ENCODE results near the gene ARHGAP42.
A peak's percentile ranks its signal among the peaks of the same experiment; 100 is the strongest.
"Not testable (repeated sequence)": the region's sequence is repeated elsewhere in the genome, so short reads cannot be mapped to it uniquely, and the experiment has no call there.

ARHGAP42 gene, protein sequence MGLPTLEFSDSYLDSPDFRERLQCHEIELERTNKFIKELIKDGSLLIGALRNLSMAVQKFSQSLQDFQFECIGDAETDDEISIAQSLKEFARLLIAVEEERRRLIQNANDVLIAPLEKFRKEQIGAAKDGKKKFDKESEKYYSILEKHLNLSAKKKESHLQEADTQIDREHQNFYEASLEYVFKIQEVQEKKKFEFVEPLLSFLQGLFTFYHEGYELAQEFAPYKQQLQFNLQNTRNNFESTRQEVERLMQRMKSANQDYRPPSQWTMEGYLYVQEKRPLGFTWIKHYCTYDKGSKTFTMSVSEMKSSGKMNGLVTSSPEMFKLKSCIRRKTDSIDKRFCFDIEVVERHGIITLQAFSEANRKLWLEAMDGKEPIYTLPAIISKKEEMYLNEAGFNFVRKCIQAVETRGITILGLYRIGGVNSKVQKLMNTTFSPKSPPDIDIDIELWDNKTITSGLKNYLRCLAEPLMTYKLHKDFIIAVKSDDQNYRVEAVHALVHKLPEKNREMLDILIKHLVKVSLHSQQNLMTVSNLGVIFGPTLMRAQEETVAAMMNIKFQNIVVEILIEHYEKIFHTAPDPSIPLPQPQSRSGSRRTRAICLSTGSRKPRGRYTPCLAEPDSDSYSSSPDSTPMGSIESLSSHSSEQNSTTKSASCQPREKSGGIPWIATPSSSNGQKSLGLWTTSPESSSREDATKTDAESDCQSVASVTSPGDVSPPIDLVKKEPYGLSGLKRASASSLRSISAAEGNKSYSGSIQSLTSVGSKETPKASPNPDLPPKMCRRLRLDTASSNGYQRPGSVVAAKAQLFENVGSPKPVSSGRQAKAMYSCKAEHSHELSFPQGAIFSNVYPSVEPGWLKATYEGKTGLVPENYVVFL

GRCh38 chr11:100687054-100687629 lies at the start of gene ARHGAP42:
Gene ARHGAP42, plus strand, starts transcription at chr11:100687288. Its CDS starts 391 bp downstream, at chr11:100687679.
- peak in 1 of 2 donors; percentile 6 for DNase-seq (ENCODE audit: low read depth in 2 of 2)

DNA sequence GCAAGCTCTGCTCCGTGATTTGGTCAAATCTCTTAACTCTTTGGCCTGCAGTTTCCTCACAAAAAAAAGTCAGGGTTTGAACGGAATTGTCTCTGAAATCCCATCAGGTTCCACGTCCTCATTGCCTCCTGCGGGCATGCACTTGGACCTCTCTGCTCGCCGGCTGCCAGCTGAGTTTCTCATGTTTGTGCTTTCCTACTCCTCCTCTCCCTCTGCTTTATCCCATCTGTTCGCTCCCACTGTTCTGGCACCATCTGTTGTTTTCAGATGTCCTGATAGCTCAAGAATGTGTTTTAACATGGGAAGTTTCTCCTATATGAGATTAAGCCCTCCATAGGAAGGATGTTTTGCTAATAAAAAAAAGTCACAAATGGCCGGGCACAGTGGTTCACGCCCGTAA lies 49.4 kb upstream of the ARHGAP42 start:
- DNase-seq (ENCODE audit: low read depth in 2 of 2) = no peak

DNA sequence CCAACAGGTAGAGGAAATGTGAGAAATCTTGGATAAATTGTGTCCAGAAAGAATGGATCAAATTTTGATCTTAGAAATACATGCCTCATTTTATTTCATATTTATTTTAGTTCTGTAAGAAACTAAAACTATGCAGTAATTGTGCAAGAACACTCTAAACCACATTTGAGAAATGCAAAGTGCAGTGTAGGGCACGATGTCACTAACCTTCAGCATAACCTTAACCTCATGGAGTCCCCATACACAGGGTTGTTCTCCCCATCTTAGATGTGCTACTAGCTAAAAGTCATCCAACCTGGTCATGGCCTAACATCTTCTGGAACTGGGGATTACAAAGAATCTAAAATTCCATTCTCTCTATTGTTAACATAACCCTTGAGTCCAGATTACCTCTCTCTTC lies 48.4 kb upstream of the ARHGAP42 start:
- no peak for DNase-seq (ENCODE audit: low read depth in 2 of 2)

DNA sequence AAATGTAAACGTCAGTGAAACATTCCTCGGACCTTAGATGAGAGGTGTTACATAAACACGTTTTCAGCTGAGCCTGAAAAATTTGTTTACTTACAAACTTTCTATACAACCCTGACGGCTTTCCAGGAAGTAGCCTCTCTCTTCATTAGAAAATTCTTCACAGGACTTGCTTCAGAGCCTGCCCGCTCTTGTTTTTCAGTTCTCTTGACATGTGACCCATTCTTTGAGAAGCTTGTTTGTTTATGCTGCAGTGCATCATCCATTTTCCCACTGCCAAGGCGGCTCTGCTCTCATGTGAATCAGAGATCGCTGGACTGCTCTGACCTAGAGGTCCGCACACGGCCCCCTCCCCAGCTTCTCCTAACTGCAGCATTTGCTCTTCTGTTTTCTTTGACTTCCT lies 47.9 kb upstream of the ARHGAP42 start:
- DNase-seq (ENCODE audit: low read depth in 2 of 2) = no peak

DNA sequence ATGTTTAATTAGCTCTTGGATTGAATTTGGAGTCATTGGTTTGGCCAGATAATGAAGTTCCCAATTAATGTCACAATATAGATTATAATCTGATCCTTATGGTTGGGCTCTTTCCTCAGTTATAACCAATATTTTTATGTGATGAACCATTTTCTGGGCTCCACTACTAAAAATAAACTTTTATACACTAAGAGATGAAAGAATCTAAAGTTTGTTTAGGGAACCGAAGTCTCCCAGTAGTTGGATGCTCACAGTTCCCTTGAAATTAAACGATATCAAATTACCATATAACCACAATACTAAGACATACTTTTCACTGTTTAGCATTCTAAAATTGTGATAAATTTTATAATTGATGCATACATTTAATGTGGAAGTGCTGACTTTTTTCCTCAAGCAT lies 47.0 kb upstream of the ARHGAP42 start:
- DNase-seq (ENCODE audit: low read depth in 2 of 2) = no peak

DNA sequence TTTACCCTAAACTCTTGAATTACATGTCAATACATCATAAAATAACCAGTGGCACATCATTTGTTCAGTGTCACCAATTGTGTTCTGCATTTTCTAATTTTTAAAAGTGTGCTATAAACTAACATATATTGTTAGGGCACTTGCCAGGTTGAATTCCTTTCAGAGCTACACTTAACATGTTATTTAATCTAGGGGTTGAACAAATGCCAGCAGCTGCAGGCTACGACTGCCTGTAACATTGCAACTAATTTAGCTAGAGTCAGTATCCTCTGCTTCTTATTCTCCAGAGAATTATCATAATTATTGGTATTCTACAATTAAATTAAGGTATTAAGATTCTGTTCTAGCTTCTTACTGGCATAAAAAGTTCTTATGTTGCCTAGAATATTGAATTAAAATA lies 46.4 kb upstream of the ARHGAP42 start:
- DNase-seq (ENCODE audit: low read depth in 2 of 2) = no peak

DNA sequence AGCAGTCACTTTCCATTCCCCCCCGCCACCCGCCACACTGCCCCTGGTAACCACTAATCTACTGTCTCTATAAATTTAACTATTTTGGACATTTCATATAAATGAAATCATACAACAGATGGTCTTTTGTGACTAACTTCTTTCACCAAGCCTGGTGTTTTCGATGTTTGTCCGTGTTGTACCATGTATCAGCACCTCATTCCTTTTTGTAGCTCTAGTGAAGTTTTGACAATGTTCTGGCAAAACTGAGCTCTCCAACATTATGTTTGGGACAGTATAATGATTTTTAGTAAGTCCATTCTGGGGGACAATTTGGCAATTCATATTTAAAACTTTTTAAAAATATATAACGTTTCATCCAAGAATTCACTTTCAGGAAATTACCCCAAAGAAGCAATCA lies 45.6 kb upstream of the ARHGAP42 start:
- no peak for DNase-seq (ENCODE audit: low read depth in 2 of 2)

DNA sequence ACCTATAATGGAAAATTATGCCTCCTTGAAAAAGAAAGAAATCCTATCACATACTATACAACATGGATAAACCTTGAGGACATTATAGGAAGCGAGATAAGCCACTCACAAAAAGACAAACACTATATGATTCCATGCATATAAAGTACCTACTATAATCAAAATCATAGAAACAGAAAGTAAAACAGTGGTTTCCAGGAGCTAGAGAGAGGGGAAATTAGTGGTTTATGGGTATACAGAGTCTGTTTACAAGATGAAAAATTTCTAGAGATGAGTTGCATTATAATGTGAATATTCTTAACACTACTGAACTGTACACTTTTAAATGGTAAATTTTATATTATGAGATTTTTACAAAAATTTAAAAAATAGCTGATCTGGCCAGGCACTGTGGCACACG lies 40.5 kb upstream of the ARHGAP42 start:
- DNase-seq (ENCODE audit: low read depth in 2 of 2) = no peak

- DNase-seq (ENCODE audit: low read depth in 2 of 2) = no peak
Measured at GRCh38 chr11:100647861-100648260, 39.2 kb upstream of the ARHGAP42 start.

- DNase-seq (ENCODE audit: low read depth in 2 of 2) = no peak
Measured at GRCh38 chr11:100663583-100663982, 23.5 kb upstream of the ARHGAP42 start.

- DNase-seq (ENCODE audit: low read depth in 2 of 2) = no peak
Measured at GRCh38 chr11:100663996-100664395, 23.1 kb upstream of the ARHGAP42 start.

DNA sequence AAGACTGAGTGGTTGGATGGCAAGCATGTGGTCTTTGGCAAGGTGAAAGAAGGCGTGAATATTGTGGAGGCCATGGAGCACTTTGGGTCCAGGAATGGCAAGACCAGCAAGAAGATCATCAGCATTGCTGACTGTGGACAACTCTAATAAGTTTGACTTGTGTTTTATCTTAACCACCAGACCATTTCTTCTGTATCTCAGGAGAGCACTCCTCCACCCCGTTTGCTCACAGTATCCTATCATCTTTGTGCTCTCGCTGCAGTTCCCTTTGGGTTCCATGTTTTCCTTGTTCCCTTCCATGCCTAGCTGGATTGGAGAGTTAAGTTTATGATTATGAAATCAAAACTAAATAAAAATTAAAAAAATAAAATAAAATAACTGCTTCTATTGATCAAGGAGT lies 20.3 kb upstream of the ARHGAP42 start:
- DNase-seq (ENCODE audit: low read depth in 2 of 2) = not testable (repeated sequence)

DNA sequence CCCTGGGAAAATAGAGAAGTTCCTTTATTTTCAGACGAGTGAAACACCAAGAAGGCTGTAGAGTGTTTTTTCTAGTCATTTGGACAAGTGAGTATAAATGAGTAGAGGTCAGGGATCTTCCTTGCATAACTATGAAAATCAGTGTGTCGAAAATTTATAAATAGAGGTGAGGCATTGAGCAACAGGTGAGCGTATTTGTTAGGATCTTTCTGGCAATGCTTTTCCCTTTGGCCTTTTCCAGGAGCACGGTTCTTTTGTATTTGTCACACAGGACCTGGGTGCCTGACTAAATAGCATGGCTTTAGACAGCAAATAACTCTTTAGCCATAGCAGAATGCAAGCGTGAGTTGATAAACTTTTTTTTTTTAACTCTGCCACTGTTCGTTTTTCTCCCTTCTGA lies 19.6 kb upstream of the ARHGAP42 start:
- no peak for DNase-seq (ENCODE audit: low read depth in 2 of 2)

DNA sequence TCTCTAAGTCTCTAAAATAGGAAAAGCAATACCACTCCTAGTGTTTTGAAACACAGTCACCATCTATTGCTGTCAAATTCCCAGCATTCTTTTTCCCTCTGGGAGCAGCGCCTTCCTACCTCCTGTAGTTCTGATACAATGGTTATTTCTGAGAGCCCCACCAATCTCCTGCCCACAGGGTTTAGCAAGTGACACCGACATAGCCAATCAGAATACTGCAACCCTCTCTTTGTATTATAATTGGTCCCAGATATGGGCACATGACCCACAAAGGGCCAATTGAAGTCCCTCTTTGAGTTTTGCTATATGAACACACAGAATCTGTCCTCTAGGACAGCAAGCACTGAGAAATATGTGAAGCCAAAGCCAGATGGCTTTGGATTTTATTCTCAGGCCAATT lies 16.9 kb upstream of the ARHGAP42 start:
- DNase-seq (ENCODE audit: low read depth in 2 of 2) = no peak

DNA sequence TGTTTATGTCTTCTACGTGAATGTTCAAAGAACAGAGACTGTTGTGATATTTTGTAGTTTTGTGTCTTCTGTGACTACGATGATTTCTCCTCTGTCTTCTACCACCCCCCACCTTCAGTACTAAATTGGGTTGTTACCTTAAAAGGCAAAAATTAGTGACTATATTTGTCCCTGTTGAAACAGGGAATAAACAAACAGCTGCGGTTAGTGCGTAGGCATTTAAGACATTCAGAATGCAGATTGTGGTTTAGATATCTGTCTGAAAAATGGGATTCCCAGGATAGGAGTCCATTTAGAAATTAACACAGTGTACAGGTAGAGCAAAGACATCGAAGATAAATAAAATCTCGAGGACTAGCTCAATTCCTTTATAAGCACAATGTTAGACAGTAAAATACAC lies 15.6 kb upstream of the ARHGAP42 start:
- no peak for DNase-seq (ENCODE audit: low read depth in 2 of 2)

DNA sequence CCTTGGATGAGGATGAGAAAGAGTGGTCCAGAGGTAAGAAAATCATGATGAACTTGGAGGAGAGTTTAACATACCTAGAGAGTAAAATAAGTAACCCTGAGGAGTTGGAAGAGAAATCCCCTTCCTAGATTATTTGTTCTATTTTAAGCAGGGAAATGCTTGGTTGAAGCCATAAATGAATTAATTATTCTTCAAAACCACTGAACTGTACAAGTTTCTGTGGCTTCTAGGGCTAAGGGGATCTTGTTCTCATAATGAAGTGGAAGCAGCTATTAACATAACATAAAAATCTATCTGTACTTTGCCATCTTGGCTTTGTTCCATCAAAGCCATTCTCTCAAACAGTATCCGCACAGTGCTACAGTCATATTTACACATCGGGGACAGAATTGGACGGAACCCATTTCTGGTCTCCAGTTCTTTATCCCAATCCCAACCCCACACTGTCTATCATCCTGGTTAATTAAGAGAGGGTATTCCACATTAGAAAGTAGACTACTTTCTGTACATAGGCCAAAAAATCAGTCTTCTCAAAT lies 14.5 kb upstream of the ARHGAP42 start:
- DNase-seq (ENCODE audit: low read depth in 2 of 2) = no peak

DNA sequence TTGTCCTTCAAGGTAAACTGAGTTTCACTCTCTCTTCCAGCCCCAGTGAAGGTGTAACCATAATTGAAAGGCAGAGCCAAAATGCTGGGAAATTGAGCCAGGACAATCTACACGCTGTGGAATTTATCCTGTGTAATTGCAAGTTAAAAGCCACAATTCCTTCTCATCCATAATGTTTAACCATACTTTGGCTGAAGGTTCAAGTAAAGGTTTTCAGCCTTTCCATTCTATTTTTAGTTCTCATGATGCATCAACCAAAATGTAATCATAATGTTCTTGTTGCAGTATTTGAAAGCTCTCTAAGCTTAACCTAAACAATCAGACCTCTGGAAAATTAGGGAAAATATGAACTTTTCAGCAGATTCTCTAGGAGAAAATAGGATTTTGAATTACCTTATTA lies 14.0 kb upstream of the ARHGAP42 start:
- DNase-seq (ENCODE audit: low read depth in 2 of 2) = no peak

DNA sequence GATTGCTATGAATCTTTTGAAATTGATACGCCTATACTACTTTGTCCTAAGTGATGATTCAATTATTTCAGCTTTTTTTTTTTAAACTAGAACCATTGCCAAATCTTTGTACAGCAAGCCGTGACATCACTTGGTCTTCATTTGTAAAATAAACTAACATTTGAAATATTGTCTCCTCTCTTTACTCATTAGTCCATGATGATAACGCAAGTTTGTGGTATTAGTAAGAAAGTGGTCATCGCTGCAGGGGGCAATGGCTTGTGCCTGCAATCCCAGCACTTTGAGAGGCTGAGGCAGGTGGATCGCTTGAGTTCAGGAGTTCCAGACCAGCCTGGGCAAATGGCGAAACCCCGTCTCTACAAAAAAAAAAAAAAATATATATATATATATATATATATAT lies 12.9 kb upstream of the ARHGAP42 start:
- no peak for DNase-seq (ENCODE audit: low read depth in 2 of 2)

GRCh38 chr11:100675115-100675650 lies 11.9 kb upstream of the ARHGAP42 start:
- DNase-seq (ENCODE audit: low read depth in 2 of 2) = no peak

- DNase-seq (ENCODE audit: low read depth in 2 of 2) = no peak
Measured at GRCh38 chr11:100676901-100677300, 10.2 kb upstream of the ARHGAP42 start.

- DNase-seq (ENCODE audit: low read depth in 2 of 2) = no peak
Measured at GRCh38 chr11:100677796-100678195, 9.3 kb upstream of the ARHGAP42 start.

GRCh38 chr11:100680070-100680469 lies 7.0 kb upstream of the ARHGAP42 start:
- no peak for DNase-seq (ENCODE audit: low read depth in 2 of 2)
